Bronchial epithelial cell (primary cell): ENCODE data around the gene MRTO4. TPM values are rescaled to one million over a fixed set of nuclear protein-coding genes. Genes with fewer than 3 reads are reported as not detected.
"Not testable (repeated sequence)": the region's sequence is repeated elsewhere in the genome, so short reads cannot be mapped to it uniquely, and the experiment has no call there.

Source experiments
- DNase-seq: peaks from one replicate; pipeline ENCODE4 v3.0.0-alpha.2; 2010; ENCODE audit warnings: low read depth
- FAIRE-seq: peaks from 2 replicates; lab custom pipeline; 2011; peaks lifted over from hg19 to GRCh38; lab: Jason Lieb, UNC
- H3K27me3 ChIP-seq: 2 replicates; pipeline ENCODE4 v1.5.1; 2011; ENCODE audit warnings: low read length; ENCODE audit not compliant: control insufficient read depth, insufficient read depth
- H3K36me3 ChIP-seq: 2 replicates; pipeline ENCODE4 v1.5.1; 2011; ENCODE audit warnings: low read length; ENCODE audit not compliant: control insufficient read depth, insufficient read depth
- H3K4me3 ChIP-seq: 2 replicates; pipeline ENCODE4 v1.5.1; 2011; ENCODE audit warnings: mild to moderate bottlenecking, low read depth, low read length, control low read depth
- total RNA-seq: library from RNA; depleted of rRNA; stranded (reverse); fragments of >200 nt; gene quantifications from 2 replicates; pipeline ENCODE4 v1.2.1, GENCODE V29; 2014
- TF ChIP-seq, protein P1 (sequence below): IDR thresholded peaks from 2 replicates; pipeline ENCODE4 v1.5.1; 2011; ENCODE audit warnings: mild to moderate bottlenecking, moderate library complexity, low read length, control low read depth, inconsistent platforms; ENCODE audit not compliant: insufficient read depth, severe bottlenecking

The MRTO4 gene
- total RNA-seq, 1 donor from 2014 or later, result 55.5 TPM

DNA sequence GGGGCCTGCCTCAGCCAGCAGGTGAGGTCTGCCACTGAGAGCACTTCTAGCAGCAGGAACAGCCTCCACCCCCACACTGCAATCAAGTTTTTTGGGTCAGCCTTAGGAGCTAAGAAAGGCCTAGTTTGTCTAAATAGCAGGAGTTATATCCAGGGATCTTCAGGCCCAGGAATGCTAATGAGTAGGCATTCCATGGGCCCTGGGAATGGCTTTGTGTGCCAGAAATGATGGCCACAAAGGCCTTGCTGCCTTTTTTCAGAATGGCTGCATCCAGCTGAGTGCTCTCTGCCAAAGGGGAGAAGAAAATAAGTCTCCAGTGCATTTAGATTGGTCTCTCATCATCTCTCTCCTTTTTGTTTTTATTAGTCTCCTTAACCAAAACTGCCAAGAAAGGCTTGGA is 2.8 kb downstream of the MRTO4 start:
- TF ChIP-seq, protein P1, sequence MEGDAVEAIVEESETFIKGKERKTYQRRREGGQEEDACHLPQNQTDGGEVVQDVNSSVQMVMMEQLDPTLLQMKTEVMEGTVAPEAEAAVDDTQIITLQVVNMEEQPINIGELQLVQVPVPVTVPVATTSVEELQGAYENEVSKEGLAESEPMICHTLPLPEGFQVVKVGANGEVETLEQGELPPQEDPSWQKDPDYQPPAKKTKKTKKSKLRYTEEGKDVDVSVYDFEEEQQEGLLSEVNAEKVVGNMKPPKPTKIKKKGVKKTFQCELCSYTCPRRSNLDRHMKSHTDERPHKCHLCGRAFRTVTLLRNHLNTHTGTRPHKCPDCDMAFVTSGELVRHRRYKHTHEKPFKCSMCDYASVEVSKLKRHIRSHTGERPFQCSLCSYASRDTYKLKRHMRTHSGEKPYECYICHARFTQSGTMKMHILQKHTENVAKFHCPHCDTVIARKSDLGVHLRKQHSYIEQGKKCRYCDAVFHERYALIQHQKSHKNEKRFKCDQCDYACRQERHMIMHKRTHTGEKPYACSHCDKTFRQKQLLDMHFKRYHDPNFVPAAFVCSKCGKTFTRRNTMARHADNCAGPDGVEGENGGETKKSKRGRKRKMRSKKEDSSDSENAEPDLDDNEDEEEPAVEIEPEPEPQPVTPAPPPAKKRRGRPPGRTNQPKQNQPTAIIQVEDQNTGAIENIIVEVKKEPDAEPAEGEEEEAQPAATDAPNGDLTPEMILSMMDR, result no peak
- Histone ChIP-seq H3K36me3 (peaks cover 29% of the 10 kb centered on the region), H3K4me3 (no peak overlapping the region), H3K27me3 (no peaks in the 10 kb centered on the region)
- FAIRE-seq, result no peak
- DNase-seq, result no peak

DNA sequence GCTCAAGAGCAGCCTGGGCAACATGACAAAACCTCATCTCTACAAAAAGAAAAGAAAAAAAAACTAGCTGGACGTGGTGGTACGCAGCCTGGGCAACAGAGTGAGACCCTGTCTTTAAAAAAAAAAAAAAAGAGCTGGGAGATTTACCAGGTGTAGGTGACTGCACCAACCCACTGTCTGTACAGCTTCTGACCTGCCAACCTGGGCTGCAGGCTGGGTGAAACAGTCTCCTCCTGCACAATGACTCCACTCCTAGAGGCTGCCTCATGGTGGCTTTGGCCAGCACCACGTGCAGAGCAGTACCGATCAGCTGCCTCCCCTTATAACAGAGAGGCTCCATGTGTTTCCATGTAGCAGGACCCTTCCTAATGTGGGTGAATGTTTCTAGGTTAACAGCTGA is 3.7 kb downstream of the MRTO4 start:
- Histone ChIP-seq H3K27me3 (no peaks in the 10 kb centered on the region), H3K4me3 (no peak overlapping the region), H3K36me3 (peaks cover 32% of the 10 kb centered on the region)
- no peak for FAIRE-seq
- TF ChIP-seq, protein P1, result no peak
- no peak for DNase-seq

DNA sequence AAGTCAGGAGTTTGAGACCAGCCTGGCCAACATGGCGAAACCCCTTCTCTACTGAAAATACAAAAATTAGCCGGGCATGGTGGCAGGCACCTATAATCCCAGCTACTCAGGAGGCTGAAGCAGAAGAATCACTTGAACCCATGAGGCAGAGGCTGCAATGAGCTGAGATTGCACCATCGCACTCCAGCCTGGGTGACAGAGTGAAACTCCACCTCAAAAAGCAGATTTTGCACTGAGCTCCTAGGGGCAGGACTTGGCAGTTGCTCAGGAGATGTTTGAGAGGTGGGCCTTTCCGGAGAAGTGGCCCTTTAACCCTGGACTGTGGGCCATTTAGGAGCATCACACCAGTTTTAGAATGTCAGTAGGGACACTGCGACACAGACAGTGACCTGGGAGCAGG is 4.7 kb downstream of the MRTO4 start:
- H3K36me3 ChIP-seq, result peaks cover 33% of the 10 kb centered on the region
- not testable (repeated sequence) for DNase-seq, H3K27me3 ChIP-seq, FAIRE-seq, H3K4me3 ChIP-seq

DNA sequence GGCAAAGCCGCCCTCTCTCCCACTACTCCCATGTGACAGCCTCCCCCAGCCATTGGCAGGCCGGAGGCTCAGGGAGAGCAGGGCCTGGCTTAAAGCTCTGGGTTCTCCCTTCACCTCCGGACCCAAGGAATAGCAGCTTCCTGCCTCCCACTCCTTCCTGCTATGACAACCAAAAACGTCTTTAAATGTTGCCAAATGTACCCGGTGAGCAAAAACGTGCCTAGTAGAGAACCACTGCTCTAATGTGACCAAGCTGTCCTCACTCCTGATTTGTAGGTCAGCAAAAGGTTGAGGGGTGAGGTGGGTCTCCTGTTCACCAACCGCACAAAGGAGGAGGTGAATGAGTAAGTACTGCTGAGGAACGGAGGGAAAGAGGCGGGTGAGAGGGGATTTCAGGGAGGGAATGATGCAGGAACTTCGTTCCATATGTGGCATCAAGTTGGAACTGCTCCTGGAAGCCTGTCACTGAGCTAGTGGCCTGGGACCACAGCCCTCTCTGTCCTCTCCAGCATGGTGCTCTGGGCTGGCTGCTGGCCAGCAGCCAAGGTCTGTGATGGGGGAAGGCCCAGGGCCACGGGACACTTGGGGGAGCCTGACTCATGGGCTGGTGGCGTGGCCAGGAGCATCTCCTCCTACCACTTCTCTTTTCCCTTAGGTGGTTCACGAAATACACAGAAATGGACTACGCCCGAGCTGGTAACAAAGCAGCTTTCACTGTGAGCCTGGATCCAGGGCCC is 5.7 kb downstream of the MRTO4 start:
- Histone ChIP-seq H3K36me3 (peaks cover 33% of the 10 kb centered on the region), H3K27me3 (no peaks in the 10 kb centered on the region), H3K4me3 (no peak overlapping the region)
- TF ChIP-seq, protein P1, result no peak
- DNase-seq (no peak), FAIRE-seq (peak; percentile 64)

DNA sequence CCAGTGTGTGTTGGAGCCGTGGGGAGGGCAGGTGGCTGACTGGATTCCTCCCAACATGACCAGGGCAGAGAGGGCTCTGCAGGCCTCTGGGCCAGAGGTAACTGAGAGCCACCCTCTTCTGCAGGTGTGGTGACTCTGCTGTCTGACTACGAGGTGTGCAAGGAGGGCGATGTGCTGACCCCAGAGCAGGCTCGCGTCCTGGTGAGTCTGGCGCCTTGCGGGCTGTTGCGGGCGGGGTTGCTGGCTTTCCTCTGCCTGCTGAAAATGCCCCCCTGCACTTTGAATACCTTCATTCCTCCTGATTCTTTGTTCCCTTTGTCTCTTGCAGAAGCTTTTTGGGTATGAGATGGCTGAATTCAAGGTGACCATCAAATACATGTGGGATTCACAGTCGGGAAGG is 6.7 kb downstream of the MRTO4 start:
- TF ChIP-seq, protein P1, result no peak
- H3K4me3 ChIP-seq, result no peak overlapping the region
- no peak for FAIRE-seq
- no peaks in the 10 kb centered on the region for H3K27me3 ChIP-seq
- peaks cover 33% of the 10 kb centered on the region for H3K36me3 ChIP-seq
- DNase-seq, result no peak

DNA sequence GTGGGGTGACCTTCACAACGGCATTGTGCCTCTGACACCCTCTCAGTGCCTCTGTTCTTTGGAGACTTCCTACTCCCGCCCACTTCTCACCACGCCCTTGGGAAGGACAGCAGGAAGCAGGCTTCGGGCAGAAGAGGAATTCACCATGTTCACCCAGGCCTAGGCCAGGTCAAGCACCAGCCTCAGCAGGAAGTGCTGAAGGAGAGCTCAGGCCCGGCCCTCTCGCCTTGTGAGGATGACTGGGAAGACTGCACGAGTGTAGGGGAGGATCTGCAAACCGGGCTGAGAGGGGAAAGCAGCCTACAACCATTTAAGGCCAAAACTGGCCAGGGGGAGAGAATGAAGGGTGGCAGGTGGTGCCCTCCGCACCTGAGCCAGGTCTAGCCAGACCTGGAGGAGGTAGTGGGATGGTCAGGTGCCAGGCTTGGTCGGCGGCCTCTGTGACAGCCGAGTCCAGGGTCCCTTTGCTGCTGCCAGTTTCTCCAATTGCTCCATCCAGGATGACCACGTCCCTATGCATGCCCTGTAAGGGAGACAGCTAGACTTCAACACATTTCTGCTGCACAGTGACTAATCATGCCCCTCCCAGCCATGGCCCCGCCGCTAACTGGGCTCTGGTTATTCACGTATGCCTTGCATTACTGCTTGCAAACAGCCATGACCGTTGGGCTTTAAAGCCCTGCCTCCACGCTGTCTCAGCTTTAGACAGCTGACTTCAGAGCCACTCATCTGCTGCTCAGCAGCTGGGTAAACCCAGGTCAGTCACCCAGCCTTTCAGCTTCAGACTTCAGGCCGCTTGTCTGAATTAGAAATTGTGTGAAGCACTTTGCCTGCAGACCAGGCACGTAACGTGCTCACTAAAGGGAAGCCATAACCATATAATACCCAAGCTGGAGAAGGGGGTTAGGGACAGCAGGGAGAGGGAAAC is 8.9 kb downstream of the MRTO4 start:
- peaks cover 28% of the 10 kb centered on the region for H3K36me3 ChIP-seq
- DNase-seq, result peak; percentile 79
- FAIRE-seq, result peak; percentile 94
- TF ChIP-seq, protein P1, result no peak
- no peak overlapping the region for H3K4me3 ChIP-seq
- H3K27me3 ChIP-seq, result no peaks in the 10 kb centered on the region
